B cell (primary cell): ENCODE data around the gene PALB2. TPM values are rescaled to one million over a fixed set of nuclear protein-coding genes. Genes with fewer than 3 reads are reported as not detected.

Experiments used
- ATAC-seq: fragments of 200-7000 bp; cut with Tn5 transposase; one replicate; pipeline ENCODE4 v1.10.0; 2021; ENCODE audit warnings: low read depth, mild to moderate bottlenecking, moderate number of reproducible peaks, moderate library complexity
- CTCF ChIA-PET: fragments of 350-600 bp; sonication (Branson Sonifier 250); formaldehyde crosslinking; loops from one replicate; lab custom pipeline; 2021; ENCODE audit warnings: antibody characterized with exemption, inconsistent platforms; lab: Charles Lee
- POLR2A ChIA-PET: fragments of 350-600 bp; sonication (Branson Sonifier 250); formaldehyde crosslinking; loops from one replicate; lab custom pipeline; 2021; ENCODE audit warnings: antibody characterized with exemption; lab: Charles Lee
- DNase-seq: peaks from one replicate; pipeline ENCODE4 v3.0.0; 2013
- H2AFZ ChIP-seq: 2 replicates; pipeline ENCODE4 v1.6.1; 2012; ENCODE audit warnings: mild to moderate bottlenecking, low read depth, low read length; ENCODE audit not compliant: insufficient read depth, poor library complexity, severe bottlenecking
- H3K27ac ChIP-seq, 2 donors: 1 replicate in 1 of 2; 2 replicates in 1 of 2; pipeline ENCODE4 v1.5.1; 2012 to 2013; ENCODE audit warnings: low read length in 2 of 2, mild to moderate bottlenecking in 2 of 2, moderate library complexity in 1 of 2
- H3K27me3 ChIP-seq, 4 experiments: fragments of 200-600 bp in 1 of 4; sonication (generic) in 1 of 4; replicated peaks in 1 of 4; 1 replicate in 2 of 4; 2 replicates in 2 of 4; pipeline versions ENCODE4 v1.6.1 to v1.7.0; 2013 to 2016; ENCODE audit warnings: low read length in 3 of 4, mild to moderate bottlenecking in 2 of 4, mixed read lengths in 1 of 4, moderate library complexity in 1 of 4; ENCODE audit not compliant: insufficient read depth in 4 of 4, control insufficient read depth in 3 of 4; ENCODE audit errors: control extremely low read depth in 1 of 4
- H3K36me3 ChIP-seq, 2 experiments: replicated peaks in 1 of 2; 1 replicate in 1 of 2; 2 replicates in 1 of 2; pipeline versions ENCODE4 v1.6.1 to v1.7.1; 2013; ENCODE audit warnings: low read length in 1 of 2; ENCODE audit not compliant: insufficient read depth in 2 of 2, control insufficient read depth in 1 of 2; ENCODE audit errors: control extremely low read depth in 1 of 2, extremely low read depth in 1 of 2
- H3K4me1 ChIP-seq, 2 donors: fragments of 200-600 bp in 1 of 2; sonication (generic) in 1 of 2; 1 replicate in 1 of 2; 2 replicates in 1 of 2; pipeline versions ENCODE4 v1.5.1 to v1.6.1; 2013 to 2017; ENCODE audit warnings: low read length in 2 of 2; ENCODE audit not compliant: control insufficient read depth in 2 of 2, insufficient read depth in 2 of 2
- H3K4me2 ChIP-seq: replicated peaks from 2 replicates; pipeline ENCODE3; 2012; ENCODE audit warnings: mild to moderate bottlenecking, low read depth, low read length; ENCODE audit not compliant: poor library complexity, severe bottlenecking
- H3K4me3 ChIP-seq, 5 experiments: fragments of 200-600 bp in 1 of 5; sonication (generic) in 1 of 5; 1 replicate in 3 of 5; 2 replicates in 2 of 5; pipeline versions ENCODE4 v1.5.1 to v1.7.0; 2011 to 2016; ENCODE audit warnings: low read length in 4 of 5, mild to moderate bottlenecking in 4 of 5, low read depth in 2 of 5, control low read depth in 1 of 5, moderate library complexity in 1 of 5; ENCODE audit not compliant: insufficient read depth in 1 of 5; ENCODE audit errors: control extremely low read depth in 1 of 5, extremely low read depth in 1 of 5
- H3K79me2 ChIP-seq: fragments of 200-600 bp; sonication (generic); one replicate; pipeline ENCODE4 v1.6.0; 2016; ENCODE audit warnings: low read length; ENCODE audit not compliant: control insufficient read depth, insufficient read depth
- H3K9ac ChIP-seq: fragments of 200-600 bp; sonication (generic); 2 replicates; pipeline ENCODE4 v1.6.1; 2017; ENCODE audit warnings: mild to moderate bottlenecking, low read length, moderate library complexity
- H3K9me3 ChIP-seq, 3 donors: one replicate each; pipeline versions ENCODE4 v1.6.1 to v1.7.1; 2013; ENCODE audit warnings: low read length in 2 of 3; ENCODE audit not compliant: control insufficient read depth in 2 of 3, insufficient read depth in 1 of 3; ENCODE audit errors: control extremely low read depth in 1 of 3
- H4K20me1 ChIP-seq: 2 replicates; pipeline ENCODE4 v1.6.0; 2012; ENCODE audit warnings: mild to moderate bottlenecking, low read length; ENCODE audit not compliant: insufficient read depth, control insufficient read depth, poor library complexity, severe bottlenecking
- H3K27ac Mint-ChIP-seq: one replicate; pipeline ENCODE4 v1.8.0; 2021; ENCODE audit warnings: mixed read lengths
- H3K27me3 Mint-ChIP-seq: one replicate; pipeline ENCODE4 v1.8.0; 2021; ENCODE audit warnings: mixed read lengths
- H3K4me1 Mint-ChIP-seq: one replicate; pipeline ENCODE4 v1.8.0; 2021; ENCODE audit warnings: mixed read lengths
- H3K4me3 Mint-ChIP-seq: one replicate; pipeline ENCODE4 v1.8.0; 2021; ENCODE audit warnings: mixed read lengths
- H3K9me3 Mint-ChIP-seq: one replicate; pipeline ENCODE4 v1.8.0; 2022; ENCODE audit warnings: mixed read lengths; ENCODE audit not compliant: insufficient read depth
- EZH2 ChIP-seq: IDR thresholded peaks from 2 replicates; pipeline ENCODE4 v1.6.1; 2012; ENCODE audit warnings: borderline replicate concordance, low read depth, mild to moderate bottlenecking, moderate library complexity, low read length; ENCODE audit not compliant: insufficient read depth, poor library complexity, severe bottlenecking
- intact Hi-C: fragments of 100-400 bp; cut with micrococcal nuclease; formaldehyde crosslinking; loops from one replicate; pipeline ENCODE4 v1.10.0; 2022
- polyA plus RNA-seq: library from polyadenylated mRNA; depleted of rRNA; stranded (reverse); fragments of >200 nt; gene quantifications from 2 replicates; pipeline ENCODE4 v1.2.3, GENCODE V29; 2012
- total RNA-seq, 2 donors: library from RNA; stranded (reverse); fragments of 120-200 nt in 1 of 2; gene quantifications; 1 replicate in 1 of 2; 2 replicates in 1 of 2; pipeline versions ENCODE4 v1.2.3 to v1.2.4, GENCODE V29; 2013 to 2022
- TF ChIP-seq, protein P1 (sequence below): fragments of 200-600 bp; IDR thresholded peaks from one replicate; pipeline ENCODE4 v1.8.0; 2022; ENCODE audit warnings: antibody characterized with exemption, mild to moderate bottlenecking

Gene PALB2
- total and polyA plus RNA-seq, 2 donors (not counting 1 experiment from before 2014, with no cell fraction given) = 3.6 to 16.3 TPM

DNA sequence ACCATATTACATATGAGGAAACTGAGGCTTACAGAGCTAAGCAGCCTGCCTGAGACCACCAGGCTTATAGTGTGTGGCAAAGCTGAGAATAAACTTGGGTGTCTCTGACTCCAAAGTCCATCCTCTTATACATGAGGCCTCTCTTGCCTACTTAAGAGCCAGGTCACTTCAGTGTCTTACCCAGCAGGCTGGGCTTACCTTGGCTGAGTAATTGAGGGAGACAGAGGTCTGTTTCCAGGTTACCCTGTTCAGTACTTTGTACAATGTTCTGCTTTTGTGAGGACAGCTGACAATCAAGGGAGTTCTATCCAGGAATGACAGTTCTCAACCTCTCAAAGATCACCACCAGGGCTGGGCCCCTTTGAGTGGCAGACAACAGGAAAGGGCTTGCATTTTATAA, 59.3 kb downstream of the PALB2 start:
- H4K20me1 ChIP-seq = peaks cover 4% of the 10 kb centered on the region
- H3K9ac ChIP-seq = no peak overlapping the region
- ChIA-PET POLR2A (no interaction called here), CTCF (interaction anchor here (1.0 kb wide), 1 partner anchor 15 kb away, joined by 4 read pairs; the partner anchor contains the start of gene NDUFAB1)
- peaks cover 3 to 55% of the 10 kb centered on the region in 2 experiments for H3K36me3 ChIP-seq
- intact Hi-C loops = no loop called here
- Mint-ChIP-seq H3K9me3 (no peaks in the 10 kb centered on the region), H3K27me3 (no peaks in the 10 kb centered on the region), H3K4me3 (no peak overlapping the region), H3K27ac (no peak overlapping the region), H3K4me1 (no peaks in the 10 kb centered on the region)
- H3K4me3 ChIP-seq = no peak overlapping the region
- TF ChIP-seq, protein P1, sequence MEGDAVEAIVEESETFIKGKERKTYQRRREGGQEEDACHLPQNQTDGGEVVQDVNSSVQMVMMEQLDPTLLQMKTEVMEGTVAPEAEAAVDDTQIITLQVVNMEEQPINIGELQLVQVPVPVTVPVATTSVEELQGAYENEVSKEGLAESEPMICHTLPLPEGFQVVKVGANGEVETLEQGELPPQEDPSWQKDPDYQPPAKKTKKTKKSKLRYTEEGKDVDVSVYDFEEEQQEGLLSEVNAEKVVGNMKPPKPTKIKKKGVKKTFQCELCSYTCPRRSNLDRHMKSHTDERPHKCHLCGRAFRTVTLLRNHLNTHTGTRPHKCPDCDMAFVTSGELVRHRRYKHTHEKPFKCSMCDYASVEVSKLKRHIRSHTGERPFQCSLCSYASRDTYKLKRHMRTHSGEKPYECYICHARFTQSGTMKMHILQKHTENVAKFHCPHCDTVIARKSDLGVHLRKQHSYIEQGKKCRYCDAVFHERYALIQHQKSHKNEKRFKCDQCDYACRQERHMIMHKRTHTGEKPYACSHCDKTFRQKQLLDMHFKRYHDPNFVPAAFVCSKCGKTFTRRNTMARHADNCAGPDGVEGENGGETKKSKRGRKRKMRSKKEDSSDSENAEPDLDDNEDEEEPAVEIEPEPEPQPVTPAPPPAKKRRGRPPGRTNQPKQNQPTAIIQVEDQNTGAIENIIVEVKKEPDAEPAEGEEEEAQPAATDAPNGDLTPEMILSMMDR = no peak
- no peaks in the 10 kb centered on the region for H3K27me3 ChIP-seq
- H3K79me2 ChIP-seq = peaks cover 4% of the 10 kb centered on the region
- H3K27ac ChIP-seq = no peak overlapping the region
- no peak overlapping the region for H2AFZ ChIP-seq
- H3K4me2 ChIP-seq = no peak overlapping the region
- no peaks in the 10 kb centered on the region for H3K4me1 ChIP-seq
- ATAC-seq = no peak
- DNase-seq = no peak
- no peaks in the 10 kb centered on the region for H3K9me3 ChIP-seq

- H3K9me3 ChIP-seq = no peaks in the 10 kb centered on the region
- Mint-ChIP-seq H3K27me3 (no peaks in the 10 kb centered on the region), H3K4me3 (no peak overlapping the region), H3K9me3 (no peaks in the 10 kb centered on the region), H3K27ac (no peak overlapping the region), H3K4me1 (no peaks in the 10 kb centered on the region)
- ATAC-seq = no peak
- no peak overlapping the region for H3K9ac ChIP-seq
- no peak overlapping the region for H3K27ac ChIP-seq
- no peaks in the 10 kb centered on the region for H3K4me1 ChIP-seq
- H3K36me3 ChIP-seq = peaks cover 3 to 46% of the 10 kb centered on the region in 2 experiments
- ChIA-PET CTCF (no interaction called here), POLR2A (no interaction called here)
- DNase-seq = no peak
- H3K4me3 ChIP-seq = no peak overlapping the region
- H3K4me2 ChIP-seq = no peak overlapping the region
- TF ChIP-seq, protein P1 = no peak
- TF ChIP-seq EZH2 = no peak
- H4K20me1 ChIP-seq = no peaks in the 10 kb centered on the region
- no peaks in the 10 kb centered on the region for H3K27me3 ChIP-seq
- intact Hi-C loops = no loop called here
- H2AFZ ChIP-seq = no peak overlapping the region
- H3K79me2 ChIP-seq = no peaks in the 10 kb centered on the region
These were observed 60.7 kb downstream of the PALB2 start for GRCh38 chr16:23580391-23580790.
